ENCODE results near the gene MAVS.

MAVS gene

DNA sequence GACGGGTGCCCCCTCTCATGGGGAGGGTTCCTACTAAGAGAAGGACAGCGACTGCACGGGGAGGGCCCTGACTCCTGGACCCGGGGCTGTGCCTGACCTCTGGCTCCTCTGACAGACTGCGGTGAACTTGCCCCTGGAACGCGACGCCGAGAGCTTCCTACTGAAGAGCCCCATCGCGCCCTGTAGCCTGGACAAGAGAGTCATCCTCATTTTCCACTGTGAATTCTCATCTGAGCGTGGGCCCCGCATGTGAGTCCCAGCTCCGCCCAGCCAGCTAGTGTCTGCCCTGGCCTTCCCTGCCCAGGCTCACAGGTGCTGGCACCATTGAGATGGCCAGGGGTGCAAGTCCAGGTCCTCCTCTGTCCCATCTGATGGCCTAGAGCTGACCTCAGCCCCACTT lies 43.3 kb upstream of the MAVS start:
- H3K27me3 ChIP-seq (replicated peaks): no peaks in the 10 kb centered on the region
- TF ChIP-seq, protein P1, sequence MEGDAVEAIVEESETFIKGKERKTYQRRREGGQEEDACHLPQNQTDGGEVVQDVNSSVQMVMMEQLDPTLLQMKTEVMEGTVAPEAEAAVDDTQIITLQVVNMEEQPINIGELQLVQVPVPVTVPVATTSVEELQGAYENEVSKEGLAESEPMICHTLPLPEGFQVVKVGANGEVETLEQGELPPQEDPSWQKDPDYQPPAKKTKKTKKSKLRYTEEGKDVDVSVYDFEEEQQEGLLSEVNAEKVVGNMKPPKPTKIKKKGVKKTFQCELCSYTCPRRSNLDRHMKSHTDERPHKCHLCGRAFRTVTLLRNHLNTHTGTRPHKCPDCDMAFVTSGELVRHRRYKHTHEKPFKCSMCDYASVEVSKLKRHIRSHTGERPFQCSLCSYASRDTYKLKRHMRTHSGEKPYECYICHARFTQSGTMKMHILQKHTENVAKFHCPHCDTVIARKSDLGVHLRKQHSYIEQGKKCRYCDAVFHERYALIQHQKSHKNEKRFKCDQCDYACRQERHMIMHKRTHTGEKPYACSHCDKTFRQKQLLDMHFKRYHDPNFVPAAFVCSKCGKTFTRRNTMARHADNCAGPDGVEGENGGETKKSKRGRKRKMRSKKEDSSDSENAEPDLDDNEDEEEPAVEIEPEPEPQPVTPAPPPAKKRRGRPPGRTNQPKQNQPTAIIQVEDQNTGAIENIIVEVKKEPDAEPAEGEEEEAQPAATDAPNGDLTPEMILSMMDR (IDR thresholded peaks at IDR 0.05; ENCODE audit: low read depth, low read length, missing control alignments): no peak
- in situ Hi-C loops (cut with HindIII; ENCODE audit: low pct_ligation_motif_present, low sequenced_read_pairs): no loop called here
- H3K36me3 ChIP-seq (replicated peaks): peaks cover 19% of the 10 kb centered on the region
- DNase-seq: no peak
- no peak overlapping the region for H3K4me3 ChIP-seq (ENCODE audit: low read depth, low read length)
- no peak overlapping the region for H3K27ac ChIP-seq

GRCh38 chr20:3803854-3804253 lies 42.8 kb upstream of the MAVS start:
- H3K4me3 ChIP-seq (ENCODE audit: low read depth, low read length): no peak overlapping the region
- TF ChIP-seq, protein P1 (IDR thresholded peaks at IDR 0.05; ENCODE audit: low read depth, low read length, missing control alignments): no peak
- H3K27me3 ChIP-seq (replicated peaks): no peaks in the 10 kb centered on the region
- in situ Hi-C loops (cut with HindIII; ENCODE audit: low pct_ligation_motif_present, low sequenced_read_pairs): no loop called here
- peaks cover 19% of the 10 kb centered on the region for H3K36me3 ChIP-seq (replicated peaks)
- H3K27ac ChIP-seq: no peak overlapping the region
- no peak for DNase-seq

- Histone ChIP-seq H3K36me3 (replicated peaks) (peaks cover 19% of the 10 kb centered on the region), H3K27me3 (replicated peaks) (no peaks in the 10 kb centered on the region), H3K27ac (no peak overlapping the region), H3K4me3 (ENCODE audit: low read depth, low read length) (no peak overlapping the region)
- TF ChIP-seq, protein P1 (IDR thresholded peaks at IDR 0.05; ENCODE audit: low read depth, low read length, missing control alignments): no peak
- no peak for DNase-seq
- in situ Hi-C loops (cut with HindIII; ENCODE audit: low pct_ligation_motif_present, low sequenced_read_pairs): no loop called here
These were observed 42.3 kb upstream of the MAVS start for GRCh38 chr20:3804254-3804751.

- no peaks in the 10 kb centered on the region for H3K27me3 ChIP-seq (replicated peaks)
- TF ChIP-seq, protein P1 (IDR thresholded peaks at IDR 0.05; ENCODE audit: low read depth, low read length, missing control alignments): no peak
- in situ Hi-C loops (cut with HindIII; ENCODE audit: low pct_ligation_motif_present, low sequenced_read_pairs): no loop called here
- no peak overlapping the region for H3K27ac ChIP-seq
- H3K4me3 ChIP-seq (ENCODE audit: low read depth, low read length): no peak overlapping the region
- peaks cover 19% of the 10 kb centered on the region for H3K36me3 ChIP-seq (replicated peaks)
- DNase-seq: no peak
These were observed 41.9 kb upstream of the MAVS start for GRCh38 chr20:3804781-3805180.

- Histone ChIP-seq H3K4me3 (ENCODE audit: low read depth, low read length) (no peak overlapping the region), H3K27me3 (replicated peaks) (no peaks in the 10 kb centered on the region), H3K27ac (no peak overlapping the region), H3K36me3 (replicated peaks) (peaks cover 4% of the 10 kb centered on the region)
- no peak for DNase-seq
- TF ChIP-seq, protein P1 (IDR thresholded peaks at IDR 0.05; ENCODE audit: low read depth, low read length, missing control alignments): no peak
- in situ Hi-C loops (cut with HindIII; ENCODE audit: low pct_ligation_motif_present, low sequenced_read_pairs): no loop called here
These were observed 38.1 kb upstream of the MAVS start for GRCh38 chr20:3808544-3808943.
